AG04449 (cell line): ENCODE results near the gene FOSL2.
A peak's percentile ranks its signal among the peaks of the same experiment; 100 is the strongest.

Experiments used
- CTCF ChIA-PET: fragments of 350-600 bp; formaldehyde crosslinking; extraction: SDS; loops from one replicate; lab custom pipeline; 2021; ENCODE audit warnings: antibody characterized with exemption; lab: Yijun Ruan, JAX
- POLR2A ChIA-PET: fragments of 400-600, 350-600 bp; formaldehyde crosslinking; extraction: SDS; loops from one replicate; lab custom pipeline; 2020; ENCODE audit warnings: antibody characterized with exemption, inconsistent platforms; lab: Yijun Ruan, JAX
- DNase-seq: peaks from one replicate; pipeline ENCODE4 v3.0.0-alpha.2; 2010; ENCODE audit warnings: low read depth, low spot score
- H3K4me3 ChIP-seq: 2 replicates; pipeline ENCODE4 v1.5.1; 2011; ENCODE audit warnings: low read depth, mild to moderate bottlenecking, control low read depth, low read length
- TF ChIP-seq, protein P1 (sequence below): IDR thresholded peaks from one replicate; pipeline ENCODE4 v1.5.1; 2011; ENCODE audit warnings: mild to moderate bottlenecking, moderate library complexity, low read length, control low read depth, inconsistent platforms; ENCODE audit not compliant: insufficient read depth; ENCODE audit errors: missing control alignments

FOSL2 gene

DNA sequence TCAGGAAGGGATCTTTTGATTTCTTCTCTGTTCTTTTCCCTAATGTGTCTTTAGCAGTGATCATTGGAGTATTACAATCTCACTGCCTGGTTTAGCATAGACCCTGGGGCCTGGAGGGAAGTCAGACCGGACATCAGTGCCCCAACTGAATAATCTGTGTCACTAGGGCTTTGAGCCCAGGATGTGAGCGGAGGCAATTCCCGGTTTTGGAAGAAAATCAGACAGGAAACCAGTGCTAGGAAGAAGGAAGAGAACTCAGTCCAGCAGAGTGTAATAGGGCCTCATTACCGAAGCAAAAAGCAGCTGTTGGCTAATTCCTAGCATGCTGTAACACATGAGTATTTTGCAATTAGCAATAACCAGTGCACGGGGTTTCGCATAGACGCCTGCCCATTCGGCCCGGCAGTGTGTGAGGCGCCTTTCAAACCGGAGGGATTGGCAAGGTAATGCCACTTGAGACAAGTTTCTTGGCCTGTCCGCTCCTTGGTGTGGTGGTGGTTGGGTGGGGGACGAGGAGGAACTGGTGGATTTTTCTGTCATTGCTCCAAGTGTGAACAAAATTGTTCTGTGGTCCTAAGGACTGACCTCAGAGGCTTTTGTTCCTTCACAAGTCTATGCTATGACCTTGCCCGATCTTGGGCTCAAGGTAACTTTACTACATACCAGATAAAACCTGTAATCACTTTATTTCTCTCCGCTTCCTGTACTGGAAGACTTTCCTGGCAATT, 2.8 kb downstream of the FOSL2 start:
- CTCF ChIA-PET: interaction anchor here (0.6 to 2.1 kb wide), 6 partner anchors 21 to 711 kb away, joined by 3 to 6 read pairs (median 4); no protein-coding TSS in a partner anchor
- peak overlapping the region; percentile 91 for H3K4me3 ChIP-seq
- POLR2A ChIA-PET: interaction anchor here (0.5 to 2.5 kb wide), 5 partner anchors 210 to 667 kb away, joined by 3 to 8 read pairs (median 3); no protein-coding TSS in a partner anchor
- TF ChIP-seq, protein P1, sequence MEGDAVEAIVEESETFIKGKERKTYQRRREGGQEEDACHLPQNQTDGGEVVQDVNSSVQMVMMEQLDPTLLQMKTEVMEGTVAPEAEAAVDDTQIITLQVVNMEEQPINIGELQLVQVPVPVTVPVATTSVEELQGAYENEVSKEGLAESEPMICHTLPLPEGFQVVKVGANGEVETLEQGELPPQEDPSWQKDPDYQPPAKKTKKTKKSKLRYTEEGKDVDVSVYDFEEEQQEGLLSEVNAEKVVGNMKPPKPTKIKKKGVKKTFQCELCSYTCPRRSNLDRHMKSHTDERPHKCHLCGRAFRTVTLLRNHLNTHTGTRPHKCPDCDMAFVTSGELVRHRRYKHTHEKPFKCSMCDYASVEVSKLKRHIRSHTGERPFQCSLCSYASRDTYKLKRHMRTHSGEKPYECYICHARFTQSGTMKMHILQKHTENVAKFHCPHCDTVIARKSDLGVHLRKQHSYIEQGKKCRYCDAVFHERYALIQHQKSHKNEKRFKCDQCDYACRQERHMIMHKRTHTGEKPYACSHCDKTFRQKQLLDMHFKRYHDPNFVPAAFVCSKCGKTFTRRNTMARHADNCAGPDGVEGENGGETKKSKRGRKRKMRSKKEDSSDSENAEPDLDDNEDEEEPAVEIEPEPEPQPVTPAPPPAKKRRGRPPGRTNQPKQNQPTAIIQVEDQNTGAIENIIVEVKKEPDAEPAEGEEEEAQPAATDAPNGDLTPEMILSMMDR: no peak
- no peak for DNase-seq

DNA sequence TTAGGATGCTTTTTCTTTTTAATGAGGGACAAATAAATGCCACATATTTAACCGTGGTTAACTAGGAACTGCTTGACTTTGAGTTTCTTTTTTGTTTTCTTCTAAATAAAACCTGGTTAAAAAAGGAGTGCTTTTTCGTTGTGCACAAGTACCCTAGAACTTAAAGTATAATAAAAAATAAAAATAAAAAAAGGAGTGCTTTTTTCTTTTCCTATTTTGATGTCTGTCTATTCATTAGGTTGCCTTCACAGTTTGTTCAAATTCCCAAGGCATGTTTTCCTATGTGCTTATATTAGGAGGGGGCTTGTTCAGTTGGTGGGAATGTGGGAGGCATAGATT, 4.4 kb downstream of the FOSL2 start:
- peak overlapping the region; percentile 91 for H3K4me3 ChIP-seq
- TF ChIP-seq, protein P1: no peak
- ChIA-PET POLR2A (interaction anchor here (0.6 to 1.1 kb wide), 9 partner anchors 17 to 680 kb away, joined by 3 to 5 read pairs (median 3); no protein-coding TSS in a partner anchor), CTCF (interaction anchor here (0.7 to 1.5 kb wide), 6 partner anchors 9 to 693 kb away, joined by 3 to 4 read pairs (median 3); no protein-coding TSS in a partner anchor)
- no peak for DNase-seq

DNA sequence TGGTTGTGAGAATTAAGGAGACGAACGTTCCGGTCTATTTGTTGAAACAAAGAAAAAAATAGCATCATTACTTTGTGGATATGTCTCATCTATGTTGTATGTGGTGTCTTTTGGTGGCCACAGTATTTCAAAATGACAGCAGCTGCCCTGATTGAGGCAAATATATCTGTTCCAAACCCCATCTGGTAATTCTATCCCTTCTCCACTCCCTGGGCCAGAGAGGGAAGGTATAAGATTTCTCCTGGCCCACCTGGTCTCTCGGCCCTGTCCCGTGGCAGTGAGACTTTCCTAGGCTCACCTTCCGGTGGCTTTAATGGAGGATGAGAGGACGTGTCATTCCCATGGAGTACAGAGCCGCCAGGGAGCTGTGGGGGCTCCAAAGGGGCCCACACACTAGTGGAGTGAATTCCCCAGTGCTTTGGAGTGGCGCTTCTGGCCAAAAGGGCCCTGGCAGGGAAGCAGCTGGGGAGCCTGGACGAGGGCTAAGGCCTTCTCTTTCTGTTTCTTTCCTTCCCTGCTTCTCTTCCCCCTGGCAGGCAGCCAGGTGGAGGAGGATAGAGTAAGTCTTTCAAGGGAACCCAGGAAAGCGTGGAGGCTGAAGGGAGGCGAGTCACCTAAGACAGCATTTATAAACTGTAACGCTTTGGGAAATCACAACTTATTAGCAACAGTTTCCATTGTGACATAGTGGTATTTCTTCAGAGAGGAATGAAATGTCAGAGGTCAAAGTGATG, 5.6 kb downstream of the FOSL2 start:
- peak overlapping the region; percentile 91 for H3K4me3 ChIP-seq
- TF ChIP-seq, protein P1: no peak
- ChIA-PET POLR2A (no interaction called here), CTCF (interaction anchor here (1.5 kb wide), 1 partner anchor 695 kb away, joined by 4 read pairs; no protein-coding TSS in a partner anchor)
- DNase-seq: no peak

DNA sequence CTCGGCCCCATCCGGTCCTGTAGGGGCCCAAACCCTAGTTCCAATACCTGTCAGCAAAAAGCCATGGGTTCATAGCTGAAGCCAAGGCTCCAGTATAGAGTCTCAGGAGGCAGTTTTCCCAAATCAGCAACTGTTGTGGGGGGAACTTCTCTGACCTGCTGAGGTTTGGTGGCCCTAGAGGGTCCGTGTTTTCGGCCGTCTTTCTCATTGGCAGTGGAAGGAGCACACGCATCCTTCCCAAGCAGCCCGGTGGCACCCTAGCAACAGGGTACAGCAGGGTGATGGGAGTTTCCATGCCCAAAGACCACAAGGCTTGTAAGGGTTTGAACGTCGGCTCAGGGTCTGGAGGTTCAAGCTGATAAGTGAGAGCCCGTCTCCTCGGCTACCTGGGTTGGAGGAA, 6.6 kb downstream of the FOSL2 start:
- ChIA-PET CTCF (interaction anchor here (0.9 kb wide), 1 partner anchor 10 kb away, joined by 3 read pairs; no protein-coding TSS in a partner anchor), POLR2A (no interaction called here)
- DNase-seq: no peak
- H3K4me3 ChIP-seq: no peak overlapping the region
- TF ChIP-seq, protein P1: no peak

DNA sequence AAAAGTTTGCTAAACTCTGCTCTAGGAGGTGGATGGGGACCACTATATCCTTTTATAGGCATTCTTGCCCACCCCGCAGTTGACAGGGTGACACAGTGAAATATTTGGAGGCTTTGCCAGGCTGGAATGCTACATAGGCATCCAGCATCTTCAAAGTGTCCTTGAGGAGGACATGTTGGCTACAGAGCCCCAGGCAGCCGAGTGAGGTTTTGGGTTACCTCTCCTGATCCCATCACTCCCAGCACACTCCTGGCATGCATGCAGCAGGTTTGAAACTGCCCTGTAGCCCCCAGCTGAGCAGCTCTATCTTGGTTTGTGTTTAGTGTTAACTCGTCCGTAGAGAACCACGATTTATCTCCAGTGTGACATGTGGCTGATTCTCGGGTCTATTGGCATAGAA, 7.3 kb downstream of the FOSL2 start:
- DNase-seq: no peak
- POLR2A ChIA-PET: no interaction called here
- TF ChIP-seq, protein P1: no peak
- H3K4me3 ChIP-seq: peak overlapping the region; percentile 15; the same call in 1 of the 2 replicates
- CTCF ChIA-PET: interaction anchor here (0.9 to 4.5 kb wide), 2 partner anchors 9 to 13 kb away, joined by 3 to 24 read pairs; no protein-coding TSS in a partner anchor
